Stomach (tissue), 9 donors: ENCODE data around the gene CD48. TPM values are rescaled to one million over a fixed set of nuclear protein-coding genes. Genes with fewer than 3 reads are reported as not detected.

Experiments used
- DNase-seq, 2 donors: peaks; one replicate each; pipeline versions ENCODE4 v3.0.0 to v3.0.0-alpha.2; 2013 to 2019
- H3K27ac ChIP-seq, 5 donors: fragments of 200-600 bp in 4 of 5; sonication (generic) in 4 of 5; one replicate each; pipeline ENCODE4 v1.5.1; 2013 to 2019; ENCODE audit warnings: mild to moderate bottlenecking in 1 of 5, moderate library complexity in 1 of 5
- H3K27me3 ChIP-seq, 3 donors: fragments of 200-600 bp; sonication (generic); one replicate each; pipeline ENCODE4 v1.5.1; 2017 to 2019; ENCODE audit warnings: mixed run types in 1 of 3
- H3K36me3 ChIP-seq, 4 donors: fragments of 200-600 bp; sonication (generic); 1 replicate in 3 of 4; 2 replicates in 1 of 4; pipeline ENCODE4 v1.5.1; 2016 to 2019
- H3K4me1 ChIP-seq, 4 donors: fragments of 200-600 bp; sonication (generic); one replicate each; pipeline ENCODE4 v1.5.1; 2016 to 2019
- H3K4me3 ChIP-seq, 4 donors: fragments of 200-600 bp; sonication (generic) in 3 of 4; one replicate each; pipeline ENCODE4 v1.5.1; 2016 to 2019; ENCODE audit warnings: mild to moderate bottlenecking in 1 of 4
- H3K9me3 ChIP-seq, 4 donors: fragments of 200-600 bp; sonication (generic); one replicate each; pipeline ENCODE4 v1.5.1; 2016 to 2019
- EP300 ChIP-seq: sonication (generic); formaldehyde crosslinking; IDR thresholded peaks from one replicate; pipeline ENCODE4 v1.6.1; 2017; ENCODE audit warnings: antibody characterized with exemption
- POLR2A ChIP-seq, 4 donors: fragments of 450-650 bp; IDR thresholded peaks; one replicate each; pipeline ENCODE4 v1.6.1; 2016; ENCODE audit warnings: antibody characterized with exemption in 4 of 4, control low read depth in 2 of 4, mild to moderate bottlenecking in 1 of 4, moderate library complexity in 1 of 4
- POLR2AphosphoS5 ChIP-seq, 3 donors: sonication (generic); formaldehyde crosslinking; IDR thresholded peaks; one replicate each; pipeline ENCODE4 v1.6.1; 2016; ENCODE audit warnings: antibody characterized with exemption in 3 of 3
- WGBS, 5 donors: extraction: QIAGEN DNeasy Blood & Tissue Kit in 3 of 5; methylation state at CpG; one replicate each; pipeline versions ENCODE4 v1.1.5 to v1.1.7; 2013 to 2018; 5-methylcytosine and 5-hydroxymethylcytosine counted together
- intact Hi-C: fragments of 100-400 bp; cut with DNase I; formaldehyde crosslinking; loops from one replicate; pipeline ENCODE4 v1.15.1; 2023; ENCODE audit warnings: low total_unique reads
- polyA plus RNA-seq, 3 donors: library from polyadenylated mRNA; stranded (reverse); fragments of 200-250 nt; gene quantifications; one replicate each; pipeline ENCODE4 v1.2.3, GENCODE V29; 2013
- total RNA-seq, 5 donors: library from RNA; depleted of rRNA; stranded (reverse); fragments of >200 nt; gene quantifications; one replicate each; pipeline versions ENCODE4 v1.1.0 to v1.2.3, GENCODE V29; 2014 to 2016
- TF ChIP-seq, protein P1 (sequence below), 7 experiments: fragments of 450-650 bp in 4 of 7; fragments of 200-600 bp in 3 of 7; sonication (generic) in 3 of 7; IDR thresholded peaks; one replicate each; pipeline ENCODE4 v1.5.1; 2016 to 2019; ENCODE audit warnings: antibody characterized with exemption in 7 of 7, control low read depth in 2 of 7, mild to moderate bottlenecking in 1 of 7
- donor health status: healthy with polysubstance abuse.
- donor health status: Bipolar disorder and iron deficiency.
- donor health status: healthy.

The CD48 gene
- total and polyA plus RNA-seq, 8 donors: 0.58 to 23.7 (median 8.8) TPM; not detected in 2

DNA sequence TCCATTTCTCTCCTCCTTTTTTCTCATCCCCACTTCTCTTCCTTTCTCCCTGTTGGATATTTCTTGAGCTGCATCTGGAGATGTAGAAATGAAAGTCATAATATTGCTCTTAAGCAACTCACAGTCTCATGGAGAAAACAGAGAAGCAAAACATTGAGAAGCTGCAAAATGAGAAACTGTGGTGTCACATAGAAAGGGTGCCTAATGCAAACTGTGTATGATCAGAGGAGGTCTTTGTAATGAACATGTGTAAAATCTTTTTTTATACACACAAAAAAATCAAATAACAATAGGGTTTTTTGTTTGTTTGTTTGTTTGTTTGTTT lies 15.7 kb upstream of the CD48 start:
- H3K4me1 ChIP-seq: peaks cover 0 to 14% (median 3%) of the 10 kb centered on the region in 4 donors
- H3K27ac ChIP-seq: no peak overlapping the region
- TF ChIP-seq POLR2AphosphoS5 (IDR thresholded peaks at IDR 0.05): no peak
- TF ChIP-seq, protein P1, sequence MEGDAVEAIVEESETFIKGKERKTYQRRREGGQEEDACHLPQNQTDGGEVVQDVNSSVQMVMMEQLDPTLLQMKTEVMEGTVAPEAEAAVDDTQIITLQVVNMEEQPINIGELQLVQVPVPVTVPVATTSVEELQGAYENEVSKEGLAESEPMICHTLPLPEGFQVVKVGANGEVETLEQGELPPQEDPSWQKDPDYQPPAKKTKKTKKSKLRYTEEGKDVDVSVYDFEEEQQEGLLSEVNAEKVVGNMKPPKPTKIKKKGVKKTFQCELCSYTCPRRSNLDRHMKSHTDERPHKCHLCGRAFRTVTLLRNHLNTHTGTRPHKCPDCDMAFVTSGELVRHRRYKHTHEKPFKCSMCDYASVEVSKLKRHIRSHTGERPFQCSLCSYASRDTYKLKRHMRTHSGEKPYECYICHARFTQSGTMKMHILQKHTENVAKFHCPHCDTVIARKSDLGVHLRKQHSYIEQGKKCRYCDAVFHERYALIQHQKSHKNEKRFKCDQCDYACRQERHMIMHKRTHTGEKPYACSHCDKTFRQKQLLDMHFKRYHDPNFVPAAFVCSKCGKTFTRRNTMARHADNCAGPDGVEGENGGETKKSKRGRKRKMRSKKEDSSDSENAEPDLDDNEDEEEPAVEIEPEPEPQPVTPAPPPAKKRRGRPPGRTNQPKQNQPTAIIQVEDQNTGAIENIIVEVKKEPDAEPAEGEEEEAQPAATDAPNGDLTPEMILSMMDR (IDR thresholded peaks at IDR 0.05): no peak
- no peak for TF ChIP-seq POLR2A (IDR thresholded peaks at IDR 0.05)
- TF ChIP-seq EP300: no peak
- intact Hi-C loops: loop anchor here (10.0 kb wide), 1 partner anchor 98 kb away; no protein-coding TSS in a partner anchor
- no peak for DNase-seq
- H3K27me3 ChIP-seq: no peaks in the 10 kb centered on the region
- H3K36me3 ChIP-seq: no peaks in the 10 kb centered on the region
- no peaks in the 10 kb centered on the region for H3K9me3 ChIP-seq
- no peak overlapping the region for H3K4me3 ChIP-seq

DNA sequence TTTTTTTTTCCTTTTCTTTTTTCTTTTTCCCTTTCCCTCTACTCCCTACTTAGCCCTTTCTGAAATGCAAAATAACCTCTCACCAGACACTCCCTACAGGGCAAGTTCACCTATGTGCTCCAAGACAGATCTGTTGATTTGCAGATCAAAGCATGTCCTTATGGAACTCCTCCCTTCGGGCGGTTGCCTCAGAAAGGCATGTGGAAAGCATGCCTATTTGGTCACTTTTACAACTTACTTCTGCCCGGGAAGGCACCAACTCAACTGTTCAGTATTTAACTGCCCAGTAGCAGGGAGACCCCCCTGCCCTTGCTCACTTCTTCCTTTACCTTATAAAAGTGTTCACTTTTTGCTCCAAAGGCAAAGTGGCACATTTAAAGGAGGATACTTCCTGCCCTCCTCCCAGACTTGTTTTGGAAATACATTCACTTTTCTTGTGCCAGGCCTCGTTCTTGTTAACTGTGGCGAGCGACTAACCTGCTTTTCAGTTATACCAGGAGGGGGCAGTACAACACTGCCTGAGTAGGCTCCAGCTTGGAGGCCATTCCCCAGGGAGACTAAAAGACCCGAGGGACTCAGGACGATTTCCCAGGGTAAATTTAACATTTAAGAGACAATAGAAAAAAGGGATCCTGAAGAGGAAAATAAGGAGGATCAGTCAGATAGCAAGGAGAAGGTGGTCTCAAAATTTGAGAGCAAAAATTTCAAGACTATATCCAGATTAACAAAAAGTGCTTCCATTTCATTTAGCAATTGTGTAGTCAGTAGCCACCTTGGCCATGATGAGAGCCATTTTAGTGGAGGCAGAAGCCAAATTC lies 15.1 kb upstream of the CD48 start:
- H3K27ac ChIP-seq: peak overlapping the region in 1 of 5 donors; percentile 65
- 7 to 11% (median 10%) methylated on average over 8 of the region's 8 CpGs for WGBS, 5 donors
- no peak overlapping the region for H3K4me3 ChIP-seq
- peak; percentile 63 to 88 for DNase-seq
- H3K36me3 ChIP-seq: no peaks in the 10 kb centered on the region
- TF ChIP-seq, protein P1 (IDR thresholded peaks at IDR 0.05): peak in 5 of 7 experiments; percentile 48 to 80 (median 75)
- no peak for TF ChIP-seq POLR2AphosphoS5 (IDR thresholded peaks at IDR 0.05)
- H3K27me3 ChIP-seq: no peaks in the 10 kb centered on the region
- H3K4me1 ChIP-seq: peaks cover 0 to 14% (median 3%) of the 10 kb centered on the region in 4 donors
- intact Hi-C loops: loop anchor here (10.0 kb wide), 1 partner anchor 98 kb away; no protein-coding TSS in a partner anchor
- H3K9me3 ChIP-seq: no peaks in the 10 kb centered on the region

DNA sequence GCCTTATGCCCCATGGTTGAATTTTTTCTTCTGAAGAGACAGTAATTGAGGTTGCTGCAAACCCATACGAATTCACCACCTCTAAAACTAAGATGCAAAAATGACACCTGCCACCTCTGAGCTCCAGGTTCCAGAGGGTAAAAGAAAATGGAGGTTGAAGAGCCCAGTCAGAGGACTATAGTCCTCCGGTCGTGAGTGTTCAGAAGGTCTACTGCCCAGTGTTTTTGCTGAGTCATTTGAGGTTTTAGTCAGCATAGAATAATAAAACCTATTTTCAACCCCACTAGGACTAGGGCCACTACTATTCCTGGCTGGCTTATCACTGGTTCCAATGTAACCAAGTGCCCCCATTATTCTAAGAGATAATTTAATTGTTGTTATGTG lies 14.5 kb upstream of the CD48 start:
- Histone ChIP-seq H3K27ac (peak overlapping the region in 1 of 5 donors; percentile 65), H3K9me3 (no peaks in the 10 kb centered on the region), H3K36me3 (no peaks in the 10 kb centered on the region), H3K4me3 (no peak overlapping the region), H3K27me3 (no peaks in the 10 kb centered on the region), H3K4me1 (peaks cover 0 to 14% (median 3%) of the 10 kb centered on the region in 4 donors)
- no peak for TF ChIP-seq POLR2A (IDR thresholded peaks at IDR 0.05)
- TF ChIP-seq, protein P1 (IDR thresholded peaks at IDR 0.05): no peak
- no peak for TF ChIP-seq POLR2AphosphoS5 (IDR thresholded peaks at IDR 0.05)
- no peak for TF ChIP-seq EP300
- DNase-seq: no peak
- intact Hi-C loops: loop anchor here (10.0 kb wide), 1 partner anchor 99 kb away; no protein-coding TSS in a partner anchor
- WGBS, 5 donors: 30 to 50% (median 41%) methylated on average over 3 of the region's 3 CpGs

DNA sequence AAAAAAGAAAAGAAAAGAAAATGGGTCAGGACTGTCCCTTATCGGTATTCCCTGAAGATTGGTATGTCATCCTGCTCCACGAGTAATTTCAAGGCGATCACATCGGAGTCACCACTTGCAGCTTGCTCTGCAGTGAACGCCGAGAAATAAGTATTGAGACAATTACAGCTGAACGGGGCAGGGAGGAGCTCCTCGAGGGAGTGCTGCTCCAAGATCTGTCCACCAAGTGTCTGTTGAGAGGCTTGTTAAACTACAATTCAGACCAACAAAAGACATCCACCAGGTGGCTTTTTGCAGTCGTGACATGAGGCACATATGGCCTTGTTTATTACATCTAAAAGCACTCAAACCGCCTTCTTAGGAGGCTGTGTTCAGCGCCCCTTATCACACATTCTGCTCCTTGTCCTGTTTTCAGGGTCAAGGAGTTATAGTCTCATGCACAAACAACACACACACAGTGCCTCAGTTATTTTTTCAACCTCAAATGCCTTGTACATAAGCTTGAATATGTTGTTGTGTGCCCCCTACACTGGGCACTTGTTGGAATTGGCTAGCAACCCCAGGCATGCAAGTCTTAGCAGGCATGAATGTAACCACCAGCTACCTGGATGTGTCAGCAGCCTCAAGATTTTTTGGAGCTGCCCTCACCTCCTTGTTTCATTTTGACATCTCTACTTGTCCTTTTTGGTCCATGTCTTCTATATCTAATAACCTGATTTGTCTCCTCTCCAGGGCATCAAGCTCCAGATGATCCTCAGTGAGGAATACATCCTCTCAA lies 13.0 kb upstream of the CD48 start:
- Histone ChIP-seq H3K27me3 (no peaks in the 10 kb centered on the region), H3K27ac (no peak overlapping the region), H3K4me3 (no peak overlapping the region), H3K9me3 (no peaks in the 10 kb centered on the region), H3K36me3 (no peaks in the 10 kb centered on the region), H3K4me1 (peaks cover 0 to 14% (median 3%) of the 10 kb centered on the region in 4 donors)
- intact Hi-C loops: loop anchor here (10.0 kb wide), 1 partner anchor 100 kb away; no protein-coding TSS in a partner anchor
- 70 to 76% (median 73%) methylated on average over 11 of the region's 11 CpGs for WGBS, 5 donors
- TF ChIP-seq EP300 (no peak), POLR2AphosphoS5 (IDR thresholded peaks at IDR 0.05) (no peak)
- TF ChIP-seq, protein P1 (IDR thresholded peaks at IDR 0.05): no peak
- DNase-seq: no peak
